HUES6 (cell line): ENCODE measurements around the gene GPR132.
"Not testable (repeated sequence)": the region's sequence is repeated elsewhere in the genome, so short reads cannot be mapped to it uniquely, and the experiment has no call there.

Experiments used
- H3K27ac ChIP-seq: 2 replicates; pipeline ENCODE4 v1.7.0; 2013; ENCODE audit warnings: low read depth, mild to moderate bottlenecking, low read length, inconsistent platforms
- H3K27me3 ChIP-seq: 2 replicates; pipeline ENCODE4 v1.6.1; 2013; ENCODE audit warnings: low read length; ENCODE audit not compliant: control insufficient read depth, insufficient read depth
- H3K36me3 ChIP-seq: 2 replicates; pipeline ENCODE4 v1.6.1; 2013; ENCODE audit warnings: low read length; ENCODE audit not compliant: control insufficient read depth, insufficient read depth
- H3K4me1 ChIP-seq: 2 replicates; pipeline ENCODE4 v1.6.1; 2013; ENCODE audit warnings: low read length; ENCODE audit not compliant: control insufficient read depth, insufficient read depth
- H3K4me3 ChIP-seq: 2 replicates; pipeline ENCODE4 v1.5.1; 2013; ENCODE audit warnings: low read depth, low read length
- H3K9ac ChIP-seq: one replicate; pipeline ENCODE4 v1.6.1; 2013; ENCODE audit warnings: mild to moderate bottlenecking, low read length
- H3K9me3 ChIP-seq: 2 replicates; pipeline ENCODE4 v1.6.1; 2013; ENCODE audit warnings: low read depth, low read length; ENCODE audit not compliant: control insufficient read depth, insufficient read depth

The GPR132 gene

GRCh38 chr14:105081473-105081872, 16.2 kb upstream of the GPR132 start:
- not testable (repeated sequence) for H3K9ac ChIP-seq, H3K4me1 ChIP-seq, H3K27ac ChIP-seq, H3K4me3 ChIP-seq, H3K9me3 ChIP-seq, H3K36me3 ChIP-seq
- H3K27me3 ChIP-seq, result peaks cover 23% of the 10 kb centered on the region

GRCh38 chr14:105080161-105080560, 14.9 kb upstream of the GPR132 start:
- Histone ChIP-seq H3K27me3 (peaks cover 15% of the 10 kb centered on the region), H3K4me1 (peaks cover 7% of the 10 kb centered on the region), H3K4me3 (no peak overlapping the region), H3K27ac (no peak overlapping the region), H3K9me3 (peaks cover 8% of the 10 kb centered on the region), H3K9ac (no peak overlapping the region), H3K36me3 (no peaks in the 10 kb centered on the region)

- H3K36me3 ChIP-seq, result no peaks in the 10 kb centered on the region
- H3K27me3 ChIP-seq, result no peaks in the 10 kb centered on the region
- H3K4me3 ChIP-seq, result no peak overlapping the region
- peaks cover 12% of the 10 kb centered on the region for H3K4me1 ChIP-seq
- H3K9ac ChIP-seq, result no peak overlapping the region
- no peak overlapping the region for H3K27ac ChIP-seq
- peaks cover 8% of the 10 kb centered on the region for H3K9me3 ChIP-seq
Observed at GRCh38 chr14:105078294-105078693, 13.1 kb upstream of the GPR132 start.

GRCh38 chr14:105077649-105077995, 12.4 kb upstream of the GPR132 start:
- Histone ChIP-seq H3K27ac (no peak overlapping the region), H3K9ac (no peak overlapping the region), H3K4me1 (peaks cover 12% of the 10 kb centered on the region), H3K27me3 (no peaks in the 10 kb centered on the region), H3K36me3 (no peaks in the 10 kb centered on the region), H3K4me3 (no peak overlapping the region), H3K9me3 (peaks cover 8% of the 10 kb centered on the region)

GRCh38 chr14:105076805-105077648, 11.8 kb upstream of the GPR132 start:
- Histone ChIP-seq H3K27ac (no peak overlapping the region), H3K9ac (no peak overlapping the region), H3K36me3 (no peaks in the 10 kb centered on the region), H3K4me1 (peaks cover 12% of the 10 kb centered on the region), H3K4me3 (no peak overlapping the region), H3K27me3 (no peaks in the 10 kb centered on the region; the same call in 1 of the 2 replicates), H3K9me3 (peaks cover 8% of the 10 kb centered on the region)

GRCh38 chr14:105076296-105076804, 11.1 kb upstream of the GPR132 start:
- H3K9me3 ChIP-seq, result peaks cover 8% of the 10 kb centered on the region
- H3K9ac ChIP-seq, result no peak overlapping the region
- no peaks in the 10 kb centered on the region for H3K36me3 ChIP-seq
- no peaks in the 10 kb centered on the region; the same call in 1 of the 2 replicates for H3K27me3 ChIP-seq
- no peak overlapping the region for H3K4me3 ChIP-seq
- no peak overlapping the region for H3K27ac ChIP-seq
- peaks cover 12% of the 10 kb centered on the region for H3K4me1 ChIP-seq

- H3K4me3 ChIP-seq, result peak overlapping the region; percentile 9; the same call in 1 of the 2 replicates
- no peaks in the 10 kb centered on the region; the same call in 1 of the 2 replicates for H3K27me3 ChIP-seq
- H3K9me3 ChIP-seq, result peaks cover 8% of the 10 kb centered on the region
- H3K9ac ChIP-seq, result no peak overlapping the region
- no peak overlapping the region for H3K27ac ChIP-seq
- peaks cover 12% of the 10 kb centered on the region for H3K4me1 ChIP-seq
- no peaks in the 10 kb centered on the region for H3K36me3 ChIP-seq
Observed at GRCh38 chr14:105075379-105076295, 10.4 kb upstream of the GPR132 start.

- peaks cover 12% of the 10 kb centered on the region for H3K4me1 ChIP-seq
- H3K4me3 ChIP-seq, result no peak overlapping the region
- no peaks in the 10 kb centered on the region for H3K36me3 ChIP-seq
- no peaks in the 10 kb centered on the region; the same call in 1 of the 2 replicates for H3K27me3 ChIP-seq
- no peak overlapping the region for H3K9ac ChIP-seq
- no peak overlapping the region for H3K27ac ChIP-seq
- H3K9me3 ChIP-seq, result no peaks in the 10 kb centered on the region
Observed at GRCh38 chr14:105074601-105075053, 9.4 kb upstream of the GPR132 start.

GRCh38 chr14:105073720-105074600, 8.7 kb upstream of the GPR132 start:
- Histone ChIP-seq H3K27ac (no peak overlapping the region), H3K4me3 (no peak overlapping the region), H3K9me3 (no peaks in the 10 kb centered on the region), H3K4me1 (peaks cover 12% of the 10 kb centered on the region), H3K9ac (no peak overlapping the region), H3K36me3 (no peaks in the 10 kb centered on the region), H3K27me3 (no peaks in the 10 kb centered on the region; the same call in 1 of the 2 replicates)
